ENCODE data around the gene PDPK1.

The PDPK1 gene

GRCh38 chr16:2511128-2511800, 26.6 kb upstream of the PDPK1 start:
- no peak overlapping the region for H3K4me3 ChIP-seq (ENCODE audit: low read depth, low read length)
- ChIA-PET POLR2A (no interaction called here), CTCF (interaction anchor here (0.8 to 4.9 kb wide), 3 partner anchors 11 to 26 kb away, joined by 3 to 33 read pairs (median 3); no protein-coding TSS in a partner anchor)
- DNase-seq (ENCODE audit: low read depth, low spot score) = no peak
- no peak for TF ChIP-seq CTCF (IDR thresholded peaks at IDR 0.05; ENCODE audit: insufficient read depth, low read length, missing control alignments)

DNA sequence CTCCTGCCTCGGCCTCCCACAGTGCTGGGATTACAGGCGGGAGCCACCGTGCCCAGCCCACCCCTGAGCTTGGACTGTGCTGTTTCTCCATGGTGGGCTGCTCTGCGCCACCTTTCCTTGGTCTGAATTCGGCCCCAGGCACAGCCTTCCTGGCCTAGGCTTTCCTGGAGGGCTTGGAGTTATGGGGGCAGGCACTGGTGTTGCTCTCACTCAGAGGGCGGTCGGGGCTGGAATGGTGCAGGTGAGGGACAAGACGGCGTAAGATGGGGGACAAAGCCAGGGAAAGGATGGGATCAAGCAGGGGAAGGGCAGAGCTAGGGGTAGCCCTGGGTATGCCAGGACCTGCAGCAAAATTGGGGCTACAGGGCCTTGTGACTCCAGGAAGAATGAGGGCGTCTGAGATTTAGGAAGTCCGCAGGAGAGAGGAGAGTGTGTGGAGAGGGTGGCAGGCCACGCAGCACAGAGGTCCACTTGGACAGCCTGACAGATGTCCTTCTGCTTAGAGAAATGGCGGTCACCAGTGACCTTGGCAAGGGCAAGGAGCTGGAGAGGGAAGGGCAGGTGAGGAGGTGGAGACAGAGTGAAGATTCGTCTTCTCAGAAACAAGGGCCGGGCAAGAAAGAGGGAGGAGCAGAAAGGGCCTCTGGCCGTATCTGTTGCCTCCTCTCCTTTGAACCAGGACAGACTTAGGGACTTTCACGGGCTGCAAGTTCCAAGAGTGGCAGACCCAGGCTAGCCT, 25.7 kb upstream of the PDPK1 start:
- ChIA-PET POLR2A (no interaction called here), CTCF (interaction anchor here (0.8 to 4.9 kb wide), 3 partner anchors 12 to 20 kb away, joined by 3 to 33 read pairs (median 4); no protein-coding TSS in a partner anchor)
- TF ChIP-seq CTCF (IDR thresholded peaks at IDR 0.05; ENCODE audit: insufficient read depth, low read length, missing control alignments) = no peak
- DNase-seq (ENCODE audit: low read depth, low spot score) = no peak
- H3K4me3 ChIP-seq (ENCODE audit: low read depth, low read length) = no peak overlapping the region

DNA sequence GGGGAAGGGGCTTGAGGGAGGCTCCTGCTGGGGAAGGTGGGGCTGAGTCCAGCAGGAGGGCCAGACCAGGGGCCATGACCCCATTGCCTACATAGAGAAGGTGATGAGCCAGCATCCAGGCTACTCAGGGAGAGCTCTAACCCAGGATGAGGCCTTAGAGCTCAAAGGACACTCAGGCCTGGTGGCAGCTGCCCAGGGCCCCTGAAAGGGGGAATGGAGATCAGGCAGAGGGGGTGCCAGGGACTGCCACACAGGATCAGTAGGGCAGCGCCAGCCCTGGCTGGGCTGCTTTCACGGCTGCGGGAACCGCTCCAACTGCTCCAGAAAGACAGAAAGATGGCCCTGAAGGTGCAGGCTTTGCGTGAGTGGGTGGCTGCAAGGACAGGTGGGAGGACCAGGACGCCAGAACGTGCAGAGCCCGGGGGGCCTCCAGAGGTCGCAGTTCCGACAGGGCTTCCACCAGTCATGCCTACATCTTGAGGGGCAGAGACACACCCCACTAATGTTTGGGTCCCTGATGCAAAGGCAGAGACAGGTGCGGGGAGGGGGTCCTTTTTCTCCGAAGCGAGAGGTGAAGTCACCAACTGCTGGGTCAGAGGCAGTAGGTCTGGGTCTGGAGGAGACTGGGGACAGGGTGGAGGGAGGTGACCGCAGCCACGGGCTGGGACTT, 25.0 kb upstream of the PDPK1 start:
- H3K4me3 ChIP-seq (ENCODE audit: low read depth, low read length) = peak overlapping the region; percentile 83
- no peak for TF ChIP-seq CTCF (IDR thresholded peaks at IDR 0.05; ENCODE audit: insufficient read depth, low read length, missing control alignments)
- ChIA-PET POLR2A (no interaction called here), CTCF (interaction anchor here (0.6 to 4.9 kb wide), 4 partner anchors 12 to 30 kb away, joined by 3 to 33 read pairs (median 4); no protein-coding TSS in a partner anchor)
- no peak for DNase-seq (ENCODE audit: low read depth, low spot score)

DNA sequence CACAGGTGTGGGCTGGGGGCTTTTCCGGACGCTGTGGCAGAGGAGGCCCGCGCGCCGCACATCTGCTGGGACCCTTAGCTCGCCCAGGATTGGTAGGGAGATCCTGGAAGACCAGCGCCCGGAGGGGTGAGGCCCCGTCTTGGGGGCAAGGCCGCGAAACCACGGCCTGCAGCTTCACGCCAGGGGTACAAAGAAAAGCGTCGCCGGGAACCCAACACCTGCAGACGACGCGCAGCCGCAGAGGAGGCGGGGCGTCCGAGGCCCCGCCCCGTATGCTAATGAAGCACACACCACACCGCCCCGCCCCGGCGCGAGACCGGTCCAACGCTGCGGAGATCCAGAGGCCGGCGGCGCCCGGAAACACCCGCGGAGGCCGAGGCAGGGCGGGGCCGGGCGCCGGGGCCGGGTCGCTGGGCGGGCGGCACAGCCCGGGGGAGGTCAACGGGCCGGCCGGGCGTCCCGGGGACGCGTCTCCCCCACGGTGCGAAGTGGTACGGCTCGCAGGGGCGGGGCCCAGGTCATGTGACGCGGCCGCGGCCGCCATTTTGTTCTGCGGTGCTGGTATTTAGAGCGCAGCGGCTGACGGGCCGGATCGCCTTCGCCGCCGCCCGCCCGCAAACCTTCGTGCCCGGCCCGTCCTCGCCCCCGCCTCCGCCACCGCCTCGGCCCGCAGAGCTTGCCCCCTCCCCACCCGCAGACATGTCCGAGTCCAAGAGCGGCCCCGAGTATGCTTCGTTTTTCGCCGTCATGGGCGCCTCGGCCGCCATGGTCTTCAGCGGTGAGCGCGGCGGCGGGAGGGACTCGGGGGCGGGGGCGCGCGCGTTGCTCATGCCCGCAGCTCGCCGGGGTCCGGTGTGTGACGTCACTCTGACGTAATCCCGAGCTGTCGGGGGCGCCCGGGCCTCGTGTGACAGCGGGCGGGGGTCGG, 24.2 kb upstream of the PDPK1 start, which contains the start of gene ATP6V0C:
TSS of gene ATP6V0C (plus strand) at position 548 of the 928 bp plus-strand sequence. CDS start at position 700, 152 bp downstream.
- ChIA-PET CTCF (interaction anchor here (0.6 to 2.6 kb wide), 4 partner anchors 13 to 262 kb away, joined by 3 to 18 read pairs (median 3); partner anchors contain the start of gene ECI1), POLR2A (interaction anchor here (0.9 to 1.1 kb wide), 2 partner anchors 18 to 125 kb away, joined by 3 read pairs; no protein-coding TSS in a partner anchor)
- TF ChIP-seq CTCF (IDR thresholded peaks at IDR 0.05; ENCODE audit: insufficient read depth, low read length, missing control alignments) = no peak
- no peak for DNase-seq (ENCODE audit: low read depth, low spot score)
- H3K4me3 ChIP-seq (ENCODE audit: low read depth, low read length) = peak within 1 kb of the TSS; percentile 83

DNA sequence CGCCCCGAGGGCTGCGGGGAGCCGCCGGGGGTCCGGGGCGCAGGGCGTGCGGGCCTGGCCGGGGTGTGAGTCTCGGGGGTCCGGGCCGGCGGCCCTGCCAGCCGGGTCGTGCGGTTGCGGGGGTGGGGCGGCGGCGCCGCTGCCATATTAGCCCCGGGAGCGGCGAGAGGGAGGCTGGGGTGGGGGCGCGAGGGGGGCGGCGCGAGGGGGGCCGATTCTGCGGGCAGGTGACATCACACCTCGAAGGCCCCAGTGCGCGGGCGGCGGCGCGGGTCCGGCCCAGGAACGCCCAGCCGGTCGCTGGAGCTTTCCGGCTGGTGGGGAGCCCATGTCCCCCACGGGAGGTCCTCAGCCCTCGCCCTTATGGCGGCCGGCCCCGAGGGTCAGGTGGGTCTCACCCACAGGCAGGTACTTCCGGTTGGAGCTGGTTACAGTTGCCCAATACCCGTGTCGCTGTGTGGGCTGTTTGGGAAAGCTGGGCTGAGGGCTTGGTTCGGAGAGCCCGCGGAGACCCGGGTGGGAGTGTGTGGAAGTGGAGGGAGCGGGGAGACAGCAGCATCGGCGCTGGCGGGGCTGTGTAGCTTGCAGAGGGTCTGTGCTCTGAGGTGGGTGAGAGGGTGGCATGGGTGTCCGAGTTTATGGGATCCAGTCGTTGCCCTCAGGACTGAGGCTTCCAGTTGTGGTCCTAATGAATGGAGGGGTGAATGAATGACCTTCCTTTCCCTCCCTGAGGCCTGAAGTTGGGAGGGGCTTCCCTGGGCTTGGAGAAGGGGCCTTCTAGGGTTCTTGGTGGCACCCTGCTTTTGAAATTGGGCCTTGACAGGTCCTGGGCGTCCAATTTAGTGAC, 23.3 kb upstream of the PDPK1 start:
- no peak for DNase-seq (ENCODE audit: low read depth, low spot score)
- H3K4me3 ChIP-seq (ENCODE audit: low read depth, low read length) = peak overlapping the region; percentile 83
- ChIA-PET POLR2A (interaction anchor here (0.9 to 1.1 kb wide), 2 partner anchors 19 to 126 kb away, joined by 3 read pairs; no protein-coding TSS in a partner anchor), CTCF (interaction anchor here (1.1 to 2.6 kb wide), 4 partner anchors 11 to 263 kb away, joined by 3 to 18 read pairs (median 3); partner anchors contain the start of gene ECI1)
- no peak for TF ChIP-seq CTCF (IDR thresholded peaks at IDR 0.05; ENCODE audit: insufficient read depth, low read length, missing control alignments)

All from AG04449 (cell line).